ENCODE results near the gene PRKAR2B.
"Not testable (repeated sequence)": the region's sequence is repeated elsewhere in the genome, so short reads cannot be mapped to it uniquely, and the experiment has no call there.

Gene PRKAR2B

DNA sequence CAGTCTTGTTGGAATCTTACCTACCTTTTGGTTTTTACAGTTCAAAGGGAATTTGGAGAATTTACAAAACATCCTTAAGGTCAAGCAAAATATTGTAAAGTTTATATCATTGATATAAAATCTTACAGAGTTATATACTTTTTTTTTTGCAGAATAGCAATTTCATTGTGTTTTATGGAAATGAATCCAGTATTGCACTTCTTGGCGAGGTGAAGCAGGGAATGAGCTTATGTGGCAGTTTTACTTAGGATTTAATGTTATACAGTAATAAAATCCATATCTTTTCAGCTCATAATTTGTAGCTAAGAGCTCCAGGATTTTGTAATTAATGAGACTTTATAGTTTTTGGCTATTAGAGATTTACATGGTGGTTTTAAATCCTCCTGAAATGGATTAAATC lies 5.0 kb downstream of the PRKAR2B start:
- H2AFZ ChIP-seq (ENCODE audit: insufficient read depth, low read length, poor library complexity): no peak overlapping the region
- H3K9ac ChIP-seq (ENCODE audit: low read length): no peak overlapping the region
- H2AK5ac ChIP-seq (ENCODE audit: low read length): no peak overlapping the region
- no peak overlapping the region for H4K91ac ChIP-seq (ENCODE audit: low read depth, low read length)
- no peaks in the 10 kb centered on the region for H3K79me2 ChIP-seq (ENCODE audit: control insufficient read depth, insufficient read depth, low read length, poor library complexity)
- DNase-seq: no peak
- no peaks in the 10 kb centered on the region for H3K9me3 ChIP-seq (ENCODE audit: insufficient read depth, low read depth, low read length)
- no peak overlapping the region for H3K27ac ChIP-seq (ENCODE audit: low read depth, low read length)
- no peak overlapping the region for H4K12ac ChIP-seq (ENCODE audit: low read depth, low read length)
- H3K14ac ChIP-seq (ENCODE audit: low read length): no peak overlapping the region
- H3K4ac ChIP-seq (ENCODE audit: low read depth, low read length): no peak overlapping the region
- no peak overlapping the region for H2BK5ac ChIP-seq (ENCODE audit: low read depth, low read length, poor library complexity)
- no peak overlapping the region for H3K4me2 ChIP-seq (ENCODE audit: low read length)
- no peak overlapping the region for H4K8ac ChIP-seq (ENCODE audit: low read depth, low read length)
- no peaks in the 10 kb centered on the region for H3K27me3 ChIP-seq (ENCODE audit: insufficient read depth, low read length)
- WGBS (ENCODE audit: extremely low coverage, insufficient coverage, insufficient read length): no CpG with 5 or more reads among the region's 1 CpG
- H3K4me1 ChIP-seq (ENCODE audit: control insufficient read depth in 1 of 2, insufficient read depth in 2 of 2, low read length in 2 of 2): peaks cover 0 to 5% of the 10 kb centered on the region in 2 experiments
- H2BK12ac ChIP-seq (ENCODE audit: low read length): no peak overlapping the region
- no peak overlapping the region for H3K18ac ChIP-seq (ENCODE audit: low read length)
- H3K79me1 ChIP-seq (ENCODE audit: low read length): peaks cover 3% of the 10 kb centered on the region
- H3K4me3 ChIP-seq (ENCODE audit: low read depth, low read length): no peak overlapping the region
- H2BK120ac ChIP-seq (ENCODE audit: insufficient read depth, low read length, poor library complexity): no peak overlapping the region
- H3K23ac ChIP-seq (ENCODE audit: low read length): no peak overlapping the region
- no peaks in the 10 kb centered on the region for H3K36me3 ChIP-seq (ENCODE audit: control insufficient read depth in 1 of 2, insufficient read depth in 2 of 2, low read length in 2 of 2)

DNA sequence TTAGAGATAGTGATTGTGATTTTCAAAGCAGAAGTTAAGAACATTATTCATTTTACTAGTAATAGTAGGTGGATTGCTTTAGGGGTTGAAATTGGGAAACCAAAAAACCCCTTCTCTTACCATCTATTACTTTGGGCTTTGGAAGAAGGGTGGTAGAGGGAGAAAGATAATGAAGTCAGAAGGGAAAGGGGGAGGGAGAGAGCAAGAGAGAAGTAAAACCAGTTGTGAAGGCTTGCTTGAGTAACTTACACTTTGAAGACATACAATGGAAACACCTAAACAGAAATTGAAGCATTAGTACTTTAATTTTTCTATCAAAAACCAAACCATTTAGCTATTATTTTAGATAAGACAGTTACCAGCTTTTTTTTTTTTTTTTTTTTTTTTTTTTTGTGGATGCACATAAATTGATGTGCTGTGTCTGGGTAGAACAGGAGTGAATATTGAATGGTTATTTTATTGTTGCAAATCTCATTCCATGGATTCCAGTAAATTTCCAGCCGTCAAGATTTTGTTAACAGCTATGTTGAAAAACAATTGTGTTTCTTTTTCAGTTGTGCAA lies 5.5 kb downstream of the PRKAR2B start:
- WGBS (ENCODE audit: extremely low coverage, insufficient coverage, insufficient read length): no CpG with 5 or more reads among the region's 1 CpG
- H3K4me2 ChIP-seq (ENCODE audit: low read length): no peak overlapping the region
- no peak overlapping the region for H4K91ac ChIP-seq (ENCODE audit: low read depth, low read length)
- no peak overlapping the region for H3K9ac ChIP-seq (ENCODE audit: low read length)
- H3K18ac ChIP-seq (ENCODE audit: low read length): no peak overlapping the region
- H2BK5ac ChIP-seq (ENCODE audit: low read depth, low read length, poor library complexity): no peak overlapping the region
- no peak overlapping the region for H4K12ac ChIP-seq (ENCODE audit: low read depth, low read length)
- no peaks in the 10 kb centered on the region for H3K27me3 ChIP-seq (ENCODE audit: insufficient read depth, low read length)
- H2BK120ac ChIP-seq (ENCODE audit: insufficient read depth, low read length, poor library complexity): no peak overlapping the region
- no peak for DNase-seq
- H2AFZ ChIP-seq (ENCODE audit: insufficient read depth, low read length, poor library complexity): no peak overlapping the region
- no peak overlapping the region for H3K27ac ChIP-seq (ENCODE audit: low read depth, low read length)
- no peak overlapping the region for H3K4me3 ChIP-seq (ENCODE audit: low read depth, low read length)
- H2AK5ac ChIP-seq (ENCODE audit: low read length): no peak overlapping the region
- no peak overlapping the region for H3K23ac ChIP-seq (ENCODE audit: low read length)
- H3K36me3 ChIP-seq (ENCODE audit: control insufficient read depth in 1 of 2, insufficient read depth in 2 of 2, low read length in 2 of 2): no peaks in the 10 kb centered on the region
- no peak overlapping the region for H3K4ac ChIP-seq (ENCODE audit: low read depth, low read length)
- no peak overlapping the region for H2BK12ac ChIP-seq (ENCODE audit: low read length)
- H3K79me1 ChIP-seq (ENCODE audit: low read length): no peaks in the 10 kb centered on the region
- no peaks in the 10 kb centered on the region for H3K79me2 ChIP-seq (ENCODE audit: control insufficient read depth, insufficient read depth, low read length, poor library complexity)
- H3K9me3 ChIP-seq (ENCODE audit: insufficient read depth, low read depth, low read length): no peaks in the 10 kb centered on the region
- H3K4me1 ChIP-seq (ENCODE audit: control insufficient read depth in 1 of 2, insufficient read depth in 2 of 2, low read length in 2 of 2): peaks cover 0 to 5% of the 10 kb centered on the region in 2 experiments
- H3K14ac ChIP-seq (ENCODE audit: low read length): no peak overlapping the region
- no peak overlapping the region for H4K8ac ChIP-seq (ENCODE audit: low read depth, low read length)

DNA sequence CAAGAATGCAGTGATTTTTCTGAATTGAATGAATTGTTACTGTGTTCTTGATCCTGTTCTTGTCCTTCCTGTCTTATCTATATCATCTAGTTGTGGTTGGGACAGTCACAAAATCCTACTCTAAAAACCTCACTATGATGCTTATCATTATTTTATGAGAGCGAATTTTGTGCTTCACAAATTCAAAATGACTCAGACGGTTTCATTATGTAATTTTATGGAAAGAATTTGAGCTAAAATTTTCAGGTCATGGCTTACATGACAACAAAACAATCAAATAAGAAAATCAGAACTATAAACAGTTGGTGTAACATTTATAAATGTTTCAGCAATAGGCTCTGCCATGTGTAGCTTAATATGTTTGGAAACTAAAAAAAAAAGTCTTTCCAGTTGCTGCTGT lies 6.9 kb downstream of the PRKAR2B start:
- no peak overlapping the region for H4K91ac ChIP-seq (ENCODE audit: low read depth, low read length)
- H4K8ac ChIP-seq (ENCODE audit: low read depth, low read length): no peak overlapping the region
- H3K9ac ChIP-seq (ENCODE audit: low read length): no peak overlapping the region
- peak in 1 of 2 donors; percentile 14 for DNase-seq
- no peak overlapping the region for H3K14ac ChIP-seq (ENCODE audit: low read length)
- H3K4ac ChIP-seq (ENCODE audit: low read depth, low read length): no peak overlapping the region
- no peak overlapping the region for H3K27ac ChIP-seq (ENCODE audit: low read depth, low read length)
- no peaks in the 10 kb centered on the region for H3K9me3 ChIP-seq (ENCODE audit: insufficient read depth, low read depth, low read length)
- H2BK120ac ChIP-seq (ENCODE audit: insufficient read depth, low read length, poor library complexity): no peak overlapping the region
- no peaks in the 10 kb centered on the region for H3K27me3 ChIP-seq (ENCODE audit: insufficient read depth, low read length)
- H3K23ac ChIP-seq (ENCODE audit: low read length): no peak overlapping the region
- no peak overlapping the region for H2AK5ac ChIP-seq (ENCODE audit: low read length)
- H3K18ac ChIP-seq (ENCODE audit: low read length): no peak overlapping the region
- H3K4me2 ChIP-seq (ENCODE audit: low read length): no peak overlapping the region
- no peaks in the 10 kb centered on the region for H3K4me1 ChIP-seq (ENCODE audit: control insufficient read depth in 1 of 2, insufficient read depth in 2 of 2, low read length in 2 of 2)
- H3K4me3 ChIP-seq (ENCODE audit: low read depth, low read length): no peak overlapping the region
- no peak overlapping the region for H2BK12ac ChIP-seq (ENCODE audit: low read length)
- no peaks in the 10 kb centered on the region for H3K79me1 ChIP-seq (ENCODE audit: low read length)
- H3K36me3 ChIP-seq (ENCODE audit: control insufficient read depth in 1 of 2, insufficient read depth in 2 of 2, low read length in 2 of 2): no peaks in the 10 kb centered on the region
- no peak overlapping the region for H4K12ac ChIP-seq (ENCODE audit: low read depth, low read length)
- WGBS (ENCODE audit: extremely low coverage, insufficient coverage, insufficient read length): no CpG with 5 or more reads among the region's 2 CpGs
- no peak overlapping the region for H2AFZ ChIP-seq (ENCODE audit: insufficient read depth, low read length, poor library complexity)
- H2BK5ac ChIP-seq (ENCODE audit: low read depth, low read length, poor library complexity): no peak overlapping the region
- H3K79me2 ChIP-seq (ENCODE audit: control insufficient read depth, insufficient read depth, low read length, poor library complexity): no peaks in the 10 kb centered on the region

DNA sequence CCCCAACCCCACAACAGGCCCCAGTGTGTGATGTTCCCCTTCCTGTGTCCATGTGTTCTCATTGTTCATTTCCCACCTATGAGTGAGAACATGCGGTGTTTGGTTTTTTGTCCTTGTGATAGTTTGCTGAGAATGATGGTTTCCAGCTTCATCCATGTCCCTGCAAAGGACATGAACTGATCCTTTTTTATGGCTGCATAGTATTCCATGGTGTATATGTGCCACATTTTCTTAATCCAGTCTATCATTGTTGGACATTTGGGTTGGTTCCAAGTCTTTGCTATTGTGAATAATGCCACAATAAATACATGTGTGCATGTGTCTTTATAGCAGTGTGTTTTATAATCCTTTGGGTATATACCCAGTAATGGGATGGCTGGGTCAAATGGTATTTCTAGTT lies 10.5 kb downstream of the PRKAR2B start:
- H2BK120ac ChIP-seq (ENCODE audit: insufficient read depth, low read length, poor library complexity); H2BK5ac ChIP-seq (ENCODE audit: low read depth, low read length, poor library complexity); H3K36me3 ChIP-seq (ENCODE audit: control insufficient read depth in 1 of 2, insufficient read depth in 2 of 2, low read length in 2 of 2); H3K14ac ChIP-seq (ENCODE audit: low read length); H3K79me1 ChIP-seq (ENCODE audit: low read length); H3K4me1 ChIP-seq (ENCODE audit: control insufficient read depth in 1 of 2, insufficient read depth in 2 of 2, low read length in 2 of 2); H3K27me3 ChIP-seq (ENCODE audit: insufficient read depth, low read length); H3K4me3 ChIP-seq (ENCODE audit: low read depth, low read length); H3K79me2 ChIP-seq (ENCODE audit: control insufficient read depth, insufficient read depth, low read length, poor library complexity); H3K9me3 ChIP-seq (ENCODE audit: insufficient read depth, low read depth, low read length); H3K4me2 ChIP-seq (ENCODE audit: low read length); H4K12ac ChIP-seq (ENCODE audit: low read depth, low read length); H4K8ac ChIP-seq (ENCODE audit: low read depth, low read length); H3K9ac ChIP-seq (ENCODE audit: low read length); H3K4ac ChIP-seq (ENCODE audit: low read depth, low read length); DNase-seq; H3K23ac ChIP-seq (ENCODE audit: low read length); H3K18ac ChIP-seq (ENCODE audit: low read length); H2BK12ac ChIP-seq (ENCODE audit: low read length); H4K91ac ChIP-seq (ENCODE audit: low read depth, low read length); H2AFZ ChIP-seq (ENCODE audit: insufficient read depth, low read length, poor library complexity); H3K27ac ChIP-seq (ENCODE audit: low read depth, low read length); H2AK5ac ChIP-seq (ENCODE audit: low read length): not testable (repeated sequence)
- no CpG with 5 or more reads among the region's 1 CpG for WGBS (ENCODE audit: extremely low coverage, insufficient coverage, insufficient read length)
